Activated CD4-positive, CD25-positive, alpha-beta regulatory T cell treated with anti-CD3 and anti-CD28 coated beads, Interleukin-2, amount 50 U/mL, for 24 hours (primary cell): Measurements from ENCODE around the gene TMEM37.

Experiments
- ATAC-seq, 2 donors: fragments of 150-1000 bp; cut with Tn5 transposase; one replicate each; pipeline ENCODE4 v1.10.0; 2021; ENCODE audit warnings: mild to moderate bottlenecking in 1 of 2, moderate library complexity in 1 of 2

TMEM37 gene

DNA sequence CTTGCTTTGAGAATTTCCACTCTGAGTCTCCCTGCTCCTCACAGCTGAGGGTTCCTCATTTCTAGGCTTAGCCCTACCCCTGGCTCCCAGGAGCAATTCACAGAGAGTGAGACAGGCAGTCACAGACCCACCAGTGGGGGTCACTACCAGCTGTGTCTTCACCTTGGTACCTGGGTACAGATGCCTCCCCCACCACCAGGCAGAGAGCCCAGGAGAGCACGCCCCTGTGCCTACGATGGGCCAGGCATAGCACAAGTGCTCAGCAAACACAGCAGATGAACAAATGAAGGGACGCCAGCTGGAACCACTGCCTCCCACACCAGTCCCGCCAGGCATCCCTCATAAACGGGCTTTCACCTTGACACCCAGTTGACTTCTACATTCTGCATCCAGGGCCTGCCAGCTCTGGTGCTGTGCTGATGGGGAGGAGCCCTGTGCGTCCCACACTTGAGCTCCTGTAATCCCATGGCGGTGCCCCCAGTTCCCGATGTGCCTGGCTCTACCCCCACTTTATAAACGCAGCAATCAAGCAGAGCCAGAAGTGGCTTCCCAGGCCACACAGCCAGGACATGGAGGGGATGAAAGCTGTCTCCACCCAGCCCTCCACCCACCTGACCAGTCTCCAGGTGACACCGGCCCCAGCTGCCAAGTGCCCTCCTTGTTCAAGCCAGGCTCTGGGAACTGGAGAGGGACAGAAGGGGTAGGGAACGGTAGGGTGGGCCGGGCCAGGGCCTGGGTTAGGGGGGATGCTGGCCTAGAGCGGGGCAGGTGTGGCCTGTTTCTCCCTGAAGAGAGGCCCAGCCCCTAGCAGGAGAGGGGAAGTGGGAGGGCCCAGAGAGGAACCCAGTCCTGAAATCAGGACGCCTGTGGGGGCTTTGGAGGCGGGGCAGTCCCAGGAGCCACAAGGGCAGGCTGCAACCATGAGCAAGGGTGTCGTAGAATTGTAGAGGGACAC, 50.1 kb downstream of the TMEM37 start:
- no peak for ATAC-seq

DNA sequence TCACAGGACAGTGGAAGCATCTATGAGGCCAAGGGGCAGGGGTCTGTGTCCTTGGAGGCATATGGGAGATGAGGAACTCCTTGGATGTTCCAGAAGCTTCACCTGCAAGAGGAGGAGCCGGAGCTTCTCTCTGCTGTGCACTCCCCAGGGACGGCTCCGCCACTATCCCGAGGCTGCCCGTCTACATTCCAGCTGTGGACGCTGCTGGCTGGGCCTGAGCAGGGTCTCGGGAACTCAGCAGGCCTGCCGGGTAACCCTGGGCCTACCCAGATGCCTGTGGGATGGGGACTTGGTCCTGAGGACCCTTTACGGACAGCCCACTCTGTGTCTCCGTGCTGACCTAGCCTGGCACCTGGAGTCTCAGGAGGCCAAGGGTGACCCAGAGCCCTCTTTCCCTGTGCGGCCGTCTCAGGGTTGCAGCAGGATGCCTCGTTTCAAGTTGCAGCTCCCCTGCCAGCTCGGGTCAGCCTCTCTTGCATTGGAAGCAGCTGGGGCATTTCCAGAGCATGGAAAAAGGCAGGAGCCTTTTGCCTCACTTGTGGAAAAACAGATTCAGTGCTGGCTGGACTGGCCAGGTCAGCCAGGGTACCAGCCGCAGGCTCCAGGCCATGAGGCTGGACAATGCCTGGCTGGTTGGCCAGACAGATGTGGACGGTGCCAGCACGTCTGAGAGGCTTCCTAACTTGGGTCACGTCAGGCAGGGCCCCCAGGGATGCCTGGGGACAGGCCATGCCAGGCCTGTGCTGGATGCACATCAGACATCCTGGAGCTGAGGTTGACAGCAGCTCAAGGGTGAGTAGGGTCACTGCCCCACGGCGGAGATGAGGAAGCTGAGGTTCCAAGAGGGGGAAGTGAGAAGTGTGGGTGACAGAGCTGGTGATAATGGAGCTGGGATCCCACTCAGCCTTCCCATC, 51.1 kb downstream of the TMEM37 start:
- ATAC-seq: no peak

- no peak for ATAC-seq
Measured at GRCh38 chr2:119483395-119483753, 51.7 kb downstream of the TMEM37 start.

GRCh38 chr2:119483896-119484718, 52.5 kb downstream of the TMEM37 start:
- no peak for ATAC-seq

GRCh38 chr2:119484834-119485233, 53.2 kb downstream of the TMEM37 start:
- no peak for ATAC-seq

DNA sequence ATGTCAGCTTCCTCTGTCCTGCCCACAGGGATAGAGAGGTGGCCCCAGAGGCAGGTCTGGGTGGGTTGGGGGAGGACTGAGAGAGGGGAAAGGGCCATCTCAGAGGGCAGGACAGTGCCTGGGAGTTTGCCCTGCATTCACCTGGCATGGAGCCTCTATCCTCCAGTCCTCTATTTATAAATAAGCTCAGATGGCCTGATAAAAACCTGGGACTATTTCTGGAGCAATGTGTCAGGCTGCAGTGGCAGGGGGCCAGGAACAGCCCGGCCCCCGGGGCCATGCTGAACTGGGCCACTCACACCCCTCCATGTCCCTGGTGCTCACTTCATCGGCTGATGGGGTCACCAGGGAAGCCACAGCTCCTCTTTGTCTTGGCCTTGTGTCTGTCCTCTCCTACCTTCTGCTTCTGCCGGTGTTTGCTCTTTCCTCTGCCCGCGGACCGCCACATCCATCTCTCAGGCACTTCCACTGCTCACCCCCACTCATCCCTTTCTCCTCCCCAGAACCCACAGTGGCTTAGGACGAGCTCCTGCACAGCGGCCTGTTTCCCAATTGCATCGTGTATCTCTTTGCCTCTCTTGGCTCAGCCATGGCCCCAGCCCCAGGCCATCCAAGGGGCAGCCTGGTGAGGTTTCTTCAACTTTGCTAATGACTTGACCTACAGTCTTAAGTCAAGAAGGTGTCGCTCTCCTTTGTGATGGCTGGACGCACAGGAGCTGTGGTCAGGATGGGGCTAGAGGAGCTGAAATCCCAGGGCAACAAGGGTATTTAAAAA, 53.9 kb downstream of the TMEM37 start:
- no peak for ATAC-seq

- ATAC-seq: no peak
Measured at GRCh38 chr2:119486196-119486827, 54.7 kb downstream of the TMEM37 start.

- no peak for ATAC-seq
Measured at GRCh38 chr2:119486886-119487285, 55.2 kb downstream of the TMEM37 start.

DNA sequence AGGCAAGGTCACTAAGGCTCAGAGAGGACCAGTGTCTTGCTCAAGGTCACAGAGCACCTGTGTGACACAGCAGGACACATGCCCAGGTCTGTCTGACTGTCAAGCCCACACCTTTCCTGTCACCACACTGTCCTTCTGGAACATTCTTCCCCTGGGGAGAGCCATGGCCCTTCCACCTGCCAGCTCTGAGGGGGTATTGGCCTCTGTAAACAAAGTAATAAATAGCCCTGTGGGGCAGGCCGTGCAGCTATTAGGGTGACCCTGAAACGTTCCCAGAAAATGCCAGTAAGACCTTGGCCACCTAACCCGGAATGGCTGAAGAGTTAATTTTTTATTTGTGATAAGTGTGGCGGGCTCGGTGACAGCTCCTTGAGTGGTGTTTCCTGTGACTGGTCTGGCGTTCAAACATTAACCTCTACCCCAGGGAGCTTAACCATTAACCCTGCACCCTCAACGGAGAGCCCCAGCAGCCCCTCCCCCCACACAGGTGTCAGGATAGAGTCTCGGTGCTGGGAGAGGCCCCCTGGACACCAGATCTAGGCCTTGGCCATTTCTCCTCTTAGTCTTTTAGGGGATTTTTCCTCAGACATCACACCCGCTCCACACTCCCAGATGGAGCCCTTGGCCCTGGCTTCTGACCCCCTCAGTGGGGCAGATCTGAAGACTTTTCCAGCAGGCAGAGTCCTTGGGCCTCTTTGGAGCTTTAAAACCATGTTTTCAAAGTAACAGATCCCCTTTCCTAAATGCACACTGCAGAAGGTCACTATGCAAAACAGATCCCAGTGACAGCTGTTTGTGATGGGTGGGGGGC, 56.0 kb downstream of the TMEM37 start:
- ATAC-seq: no peak
